ENCODE data around the gene ERG28.

GRCh38 chr14:75709207-75709812 lies 48.6 kb upstream of the ERG28 start:
- TF ChIP-seq CTCF (conservative IDR thresholded peaks at IDR 0.05; ENCODE audit: low read depth in 2 of 2) (peak; percentile 79 to 87), CREB1 (CRISPR knock-in tag; IDR thresholded peaks at IDR 0.05; ENCODE audit: low read depth) (no peak), POLR2AphosphoS5 (IDR thresholded peaks at IDR 0.05; ENCODE audit: low read depth) (no peak), EZH2phosphoT487 (IDR thresholded peaks at IDR 0.05; ENCODE audit: unreplicated experiment) (no peak), EZH2 (IDR thresholded peaks at IDR 0.05; ENCODE audit: low read depth, unreplicated experiment) (no peak), REST (IDR thresholded peaks at IDR 0.05; ENCODE audit: unreplicated experiment) (no peak)

Data from GM23338 (cell line).